Measurements from ENCODE around the gene EXOC3L4.
A peak's percentile ranks its signal among the peaks of the same experiment; 100 is the strongest.

The EXOC3L4 gene

DNA sequence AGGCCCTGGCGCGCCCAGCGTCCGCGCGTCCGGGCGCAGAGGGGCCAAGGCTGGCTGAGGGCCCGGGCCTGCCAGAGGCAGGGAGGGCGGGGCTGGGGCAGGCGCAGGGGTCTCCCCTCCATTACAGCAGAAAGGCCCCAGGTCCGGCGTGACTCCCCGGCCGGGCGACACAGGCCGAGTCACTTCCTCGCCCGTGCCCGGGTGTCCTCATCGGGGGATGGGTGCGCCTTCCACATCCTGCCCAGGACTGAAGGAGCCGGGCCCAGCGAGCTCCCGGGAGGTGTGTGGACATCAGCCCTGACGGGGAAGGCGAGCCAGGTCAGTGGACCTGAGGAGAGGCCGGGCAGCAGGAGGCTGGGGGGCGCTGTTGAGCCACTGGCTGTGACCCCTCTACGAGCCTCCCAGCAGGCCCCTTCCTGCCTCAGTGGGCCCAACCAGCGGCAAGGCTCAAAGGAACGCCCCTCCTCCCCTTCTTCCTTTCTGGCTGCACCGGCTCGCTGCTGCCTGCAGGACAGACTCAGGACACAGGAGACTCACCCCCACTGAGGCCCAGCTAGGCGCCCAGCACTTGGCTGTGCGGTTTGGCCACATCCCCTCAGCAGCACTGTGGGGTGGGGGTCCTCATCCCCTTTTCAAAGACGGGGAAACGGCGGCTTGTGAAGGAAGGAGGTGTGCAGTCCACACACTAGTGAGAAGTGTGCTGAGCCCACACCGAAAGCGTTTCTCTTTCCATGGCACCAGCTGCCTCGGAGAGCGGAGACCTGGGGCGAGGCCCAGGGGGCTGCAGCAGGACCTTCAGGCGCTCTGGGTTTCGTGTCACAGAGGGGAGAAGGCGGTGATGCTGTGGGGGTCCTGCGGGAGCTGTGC lies 29.3 kb downstream of the EXOC3L4 start:
- Mint-ChIP-seq H3K36me3 (ENCODE audit: low read depth) (no peaks in the 10 kb centered on the region), H3K4me3 (no peak overlapping the region), H3K27ac (no peak overlapping the region), H3K27me3 (ENCODE audit: low read depth) (peaks cover 32% of the 10 kb centered on the region), H3K9me3 (no peaks in the 10 kb centered on the region), H3K4me1 (ENCODE audit: low read depth) (peaks cover 2% of the 10 kb centered on the region)

DNA sequence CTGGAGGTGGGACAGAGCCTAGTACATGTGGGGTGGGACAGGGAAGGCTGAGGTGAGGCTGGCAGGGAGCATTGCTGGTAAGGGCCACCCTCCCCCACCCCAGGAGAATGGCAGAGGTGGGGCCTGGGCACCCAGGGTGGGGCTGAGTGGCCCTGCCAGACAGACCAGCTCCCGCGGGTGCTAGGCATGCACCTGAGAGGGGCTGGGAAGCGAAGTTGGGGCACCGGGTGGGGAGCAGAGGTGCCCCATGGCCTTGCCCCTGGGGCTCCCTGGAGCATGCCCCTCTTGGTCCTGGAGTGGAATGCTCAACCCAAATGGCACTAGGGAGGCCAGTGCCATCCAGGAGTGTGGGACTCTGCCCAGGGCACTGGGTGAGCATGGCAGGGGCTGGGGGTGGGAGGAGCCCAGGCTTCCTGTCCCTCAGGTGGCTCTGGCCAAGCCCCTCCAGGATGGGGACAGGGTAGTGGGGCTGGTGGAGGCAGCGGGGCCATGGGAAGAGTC lies 30.0 kb downstream of the EXOC3L4 start:
- no peaks in the 10 kb centered on the region for H3K36me3 Mint-ChIP-seq (ENCODE audit: low read depth)
- H3K27ac Mint-ChIP-seq: no peak overlapping the region
- H3K9me3 Mint-ChIP-seq: no peaks in the 10 kb centered on the region
- peaks cover 31% of the 10 kb centered on the region for H3K27me3 Mint-ChIP-seq (ENCODE audit: low read depth)
- H3K4me1 Mint-ChIP-seq (ENCODE audit: low read depth): peaks cover 2% of the 10 kb centered on the region
- H3K4me3 Mint-ChIP-seq: no peak overlapping the region

DNA sequence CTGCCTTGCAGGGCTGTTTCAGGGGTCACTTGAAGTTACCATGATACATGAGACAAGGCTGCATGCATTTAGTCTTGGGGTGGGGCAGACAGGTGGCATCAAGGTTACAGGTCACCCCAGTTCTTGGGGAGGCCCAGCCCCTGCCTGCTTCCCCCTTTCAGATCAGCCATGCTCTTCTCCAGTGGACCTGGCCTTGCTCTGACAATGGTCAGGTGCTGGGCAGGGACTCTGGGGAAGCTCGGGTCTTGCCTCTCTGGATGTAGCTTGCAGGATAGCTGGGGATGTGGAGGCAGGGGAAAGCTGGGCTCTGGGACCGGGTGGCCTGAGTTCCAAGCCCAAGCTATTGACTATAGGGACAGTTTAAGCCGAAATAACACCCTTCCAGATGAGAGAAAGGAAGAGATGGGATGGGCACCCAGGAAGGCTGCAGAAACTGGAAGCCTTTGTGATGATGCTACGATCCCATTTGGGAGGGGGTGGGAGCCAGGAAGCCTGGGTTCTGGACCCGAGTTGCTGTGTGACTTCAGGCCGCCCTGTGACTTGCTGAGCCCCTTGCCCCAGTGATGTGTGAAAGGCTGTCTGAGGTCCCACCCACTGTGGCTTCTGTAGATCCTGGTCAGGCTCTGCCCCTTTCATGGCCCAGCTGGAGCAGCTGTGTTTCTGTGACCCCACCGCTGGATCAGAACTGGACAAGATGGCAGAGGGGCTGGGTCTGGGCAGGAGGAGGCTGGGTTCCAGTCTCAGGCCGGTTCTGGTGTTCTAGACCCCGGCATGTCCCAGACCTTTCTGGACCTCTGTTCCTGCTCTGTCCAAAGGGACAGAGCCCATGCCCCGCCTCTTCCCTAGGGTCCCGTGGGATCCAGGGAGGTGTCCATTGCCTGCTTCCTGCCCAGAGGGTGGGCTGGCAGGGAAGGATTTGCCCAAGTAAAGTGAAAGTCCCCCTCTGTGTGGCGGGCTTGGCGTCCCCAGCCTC lies 30.9 kb downstream of the EXOC3L4 start:
- Mint-ChIP-seq H3K4me3 (no peak overlapping the region), H3K9me3 (no peaks in the 10 kb centered on the region), H3K27me3 (ENCODE audit: low read depth) (peaks cover 23% of the 10 kb centered on the region), H3K4me1 (ENCODE audit: low read depth) (peaks cover 2% of the 10 kb centered on the region), H3K36me3 (ENCODE audit: low read depth) (no peaks in the 10 kb centered on the region), H3K27ac (no peak overlapping the region)

DNA sequence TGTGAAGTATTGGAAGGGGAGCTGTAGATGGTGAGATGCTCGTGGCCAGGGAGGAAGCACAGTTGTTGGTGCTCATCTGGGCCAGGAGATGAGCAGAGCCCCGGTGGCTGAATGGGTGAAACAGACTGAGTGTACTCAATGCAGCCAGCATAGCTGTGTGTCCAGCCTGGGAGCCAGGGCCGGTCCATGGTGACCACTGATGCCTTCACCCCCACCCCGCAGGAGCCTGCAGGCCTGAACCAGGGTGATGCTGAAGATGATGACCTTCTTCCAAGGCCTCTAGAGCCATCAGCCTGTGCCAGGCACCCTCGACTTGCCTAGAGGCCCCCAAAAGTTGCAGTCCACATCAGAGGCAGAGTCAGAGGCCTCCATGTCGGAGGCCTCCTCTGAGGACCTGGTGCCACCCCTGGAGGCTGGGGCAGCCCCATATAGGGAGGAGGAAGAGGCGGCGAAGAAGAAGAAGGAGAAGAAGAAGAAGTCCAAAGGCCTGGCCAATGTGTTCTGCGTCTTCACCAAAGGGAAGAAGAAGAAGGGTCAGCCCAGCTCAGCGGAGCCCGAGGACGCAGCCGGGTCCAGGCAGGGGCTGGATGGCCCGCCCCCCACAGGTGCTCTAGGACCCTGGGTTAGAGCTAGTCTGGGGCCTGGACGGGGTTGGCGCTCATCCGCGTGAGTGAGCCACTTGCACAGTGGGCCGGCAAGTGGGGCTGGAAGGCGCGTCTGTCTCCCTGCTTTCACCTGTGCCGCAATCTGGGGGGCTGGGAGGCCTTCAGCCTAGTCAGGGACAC lies 31.8 kb downstream of the EXOC3L4 start:
- H3K36me3 Mint-ChIP-seq (ENCODE audit: low read depth): no peaks in the 10 kb centered on the region
- no peak overlapping the region for H3K4me3 Mint-ChIP-seq
- H3K27ac Mint-ChIP-seq: no peak overlapping the region
- H3K9me3 Mint-ChIP-seq: no peaks in the 10 kb centered on the region
- peaks cover 2% of the 10 kb centered on the region for H3K4me1 Mint-ChIP-seq (ENCODE audit: low read depth)
- H3K27me3 Mint-ChIP-seq (ENCODE audit: low read depth): peaks cover 16% of the 10 kb centered on the region

DNA sequence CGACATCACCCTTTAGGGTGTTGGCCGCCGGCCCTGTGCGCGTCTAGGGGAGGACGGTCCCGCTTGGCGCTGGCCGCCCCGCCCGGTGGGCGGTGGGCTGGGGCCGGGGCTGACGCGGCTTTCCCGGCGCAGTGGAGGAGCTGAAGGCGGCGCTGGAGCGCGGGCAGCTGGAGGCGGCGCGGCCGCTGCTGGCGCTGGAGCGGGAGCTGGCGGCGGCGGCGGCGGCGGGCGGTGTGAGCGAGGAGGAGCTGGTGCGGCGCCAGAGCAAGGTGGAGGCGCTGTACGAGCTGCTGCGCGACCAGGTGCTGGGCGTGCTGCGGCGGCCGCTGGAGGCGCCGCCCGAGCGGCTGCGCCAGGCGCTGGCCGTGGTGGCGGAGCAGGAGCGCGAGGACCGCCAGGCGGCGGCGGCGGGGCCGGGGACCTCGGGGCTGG lies 32.4 kb downstream of the EXOC3L4 start:
- Mint-ChIP-seq H3K4me3 (no peak overlapping the region), H3K36me3 (ENCODE audit: low read depth) (no peaks in the 10 kb centered on the region), H3K27me3 (ENCODE audit: low read depth) (peaks cover 11% of the 10 kb centered on the region), H3K9me3 (no peaks in the 10 kb centered on the region), H3K27ac (no peak overlapping the region), H3K4me1 (ENCODE audit: low read depth) (peaks cover 2% of the 10 kb centered on the region)

DNA sequence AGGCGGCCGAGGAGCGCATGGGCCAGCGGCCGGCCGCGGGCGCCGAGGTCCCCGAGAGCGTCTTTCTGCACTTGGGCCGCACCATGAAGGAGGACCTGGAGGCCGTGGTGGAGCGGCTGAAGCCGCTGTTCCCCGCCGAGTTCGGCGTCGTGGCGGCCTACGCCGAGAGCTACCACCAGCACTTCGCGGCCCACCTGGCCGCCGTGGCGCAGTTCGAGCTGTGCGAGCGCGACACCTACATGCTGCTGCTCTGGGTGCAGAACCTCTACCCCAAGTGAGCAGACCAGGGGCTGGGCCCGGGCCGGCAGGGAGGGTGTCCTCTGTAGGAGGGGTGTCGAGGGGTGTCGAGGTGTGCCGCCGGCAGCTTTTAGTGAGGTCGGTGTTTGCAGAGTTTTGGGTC lies 32.8 kb downstream of the EXOC3L4 start:
- no peak overlapping the region for H3K4me3 Mint-ChIP-seq
- no peak overlapping the region for H3K27ac Mint-ChIP-seq
- H3K27me3 Mint-ChIP-seq (ENCODE audit: low read depth): peaks cover 6% of the 10 kb centered on the region
- H3K4me1 Mint-ChIP-seq (ENCODE audit: low read depth): no peaks in the 10 kb centered on the region
- H3K36me3 Mint-ChIP-seq (ENCODE audit: low read depth): no peaks in the 10 kb centered on the region
- no peaks in the 10 kb centered on the region for H3K9me3 Mint-ChIP-seq

DNA sequence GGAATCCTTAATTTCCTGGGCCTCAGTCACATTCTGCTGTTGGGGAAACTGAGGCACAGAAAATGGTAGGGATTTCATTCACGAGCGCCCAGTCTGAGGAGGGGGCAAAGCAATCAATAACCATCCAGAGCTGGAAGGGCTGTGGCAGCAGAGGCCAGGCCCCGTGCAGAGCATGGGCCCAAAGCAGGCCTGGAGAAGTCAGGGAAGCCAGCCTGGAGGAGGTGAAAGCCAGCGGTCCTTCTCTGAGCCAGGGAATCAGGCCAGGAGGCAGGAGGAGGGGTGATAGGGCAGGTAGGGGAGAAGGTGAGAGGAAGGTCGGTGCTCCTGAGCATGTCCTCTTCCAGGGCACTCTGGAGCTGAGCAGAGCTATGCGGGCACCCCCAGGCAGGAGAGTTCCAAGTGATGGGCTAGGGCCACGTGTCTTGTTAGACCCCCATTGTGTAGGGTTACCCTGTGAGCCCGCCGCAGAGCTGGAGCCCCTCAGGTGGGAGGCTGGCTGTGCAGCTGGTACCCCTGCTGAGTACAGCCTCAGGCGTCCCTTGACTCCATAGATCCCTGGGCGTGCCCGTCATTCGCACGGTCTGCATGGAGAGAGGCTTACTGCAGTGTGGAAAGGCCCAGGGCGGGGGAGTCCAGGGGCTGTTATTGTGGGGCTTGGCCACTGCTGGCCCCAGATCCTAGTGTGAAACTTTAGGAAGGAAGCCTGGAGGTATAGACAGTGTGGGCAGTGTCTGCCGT lies 33.5 kb downstream of the EXOC3L4 start:
- Mint-ChIP-seq H3K9me3 (no peaks in the 10 kb centered on the region), H3K4me1 (ENCODE audit: low read depth) (no peaks in the 10 kb centered on the region), H3K4me3 (no peak overlapping the region), H3K36me3 (ENCODE audit: low read depth) (no peaks in the 10 kb centered on the region), H3K27me3 (ENCODE audit: low read depth) (peaks cover 6% of the 10 kb centered on the region), H3K27ac (no peak overlapping the region)

DNA sequence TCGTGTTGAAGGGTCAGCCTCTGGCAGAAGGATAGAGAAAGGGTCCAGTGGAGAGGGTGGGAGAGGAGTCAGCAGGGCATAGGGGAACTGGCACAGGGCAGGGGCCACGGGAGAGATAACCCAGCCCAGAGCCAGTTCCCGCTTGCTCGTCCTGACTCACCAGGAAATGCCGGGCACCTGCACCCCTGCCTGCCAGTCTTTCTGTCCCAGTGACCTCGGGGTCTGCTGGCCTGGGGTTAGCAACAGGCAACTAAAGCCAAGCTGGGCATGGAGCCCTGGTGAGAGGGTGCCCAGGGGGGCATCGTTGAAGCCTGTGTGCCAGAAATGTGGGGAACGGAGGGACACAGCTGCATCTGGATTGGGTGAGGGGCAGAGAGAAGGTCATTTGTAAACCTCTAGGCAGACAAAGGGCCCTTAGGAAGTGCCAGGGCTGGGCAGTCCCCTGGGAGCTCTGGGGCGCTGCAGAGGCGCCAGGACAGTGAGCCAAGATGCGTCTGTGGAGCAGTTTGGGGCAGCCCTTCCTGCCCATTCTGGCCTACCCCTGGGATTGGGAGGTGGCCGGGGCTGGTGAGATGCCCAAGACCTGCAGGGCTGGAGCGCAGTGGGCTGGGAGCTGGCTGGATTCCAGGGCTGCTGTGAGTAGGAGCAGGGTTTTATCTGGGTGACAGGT lies 34.2 kb downstream of the EXOC3L4 start:
- Mint-ChIP-seq H3K4me1 (ENCODE audit: low read depth) (no peaks in the 10 kb centered on the region), H3K27ac (no peak overlapping the region), H3K4me3 (no peak overlapping the region), H3K9me3 (no peaks in the 10 kb centered on the region), H3K27me3 (ENCODE audit: low read depth) (peaks cover 6% of the 10 kb centered on the region), H3K36me3 (ENCODE audit: low read depth) (no peaks in the 10 kb centered on the region)

DNA sequence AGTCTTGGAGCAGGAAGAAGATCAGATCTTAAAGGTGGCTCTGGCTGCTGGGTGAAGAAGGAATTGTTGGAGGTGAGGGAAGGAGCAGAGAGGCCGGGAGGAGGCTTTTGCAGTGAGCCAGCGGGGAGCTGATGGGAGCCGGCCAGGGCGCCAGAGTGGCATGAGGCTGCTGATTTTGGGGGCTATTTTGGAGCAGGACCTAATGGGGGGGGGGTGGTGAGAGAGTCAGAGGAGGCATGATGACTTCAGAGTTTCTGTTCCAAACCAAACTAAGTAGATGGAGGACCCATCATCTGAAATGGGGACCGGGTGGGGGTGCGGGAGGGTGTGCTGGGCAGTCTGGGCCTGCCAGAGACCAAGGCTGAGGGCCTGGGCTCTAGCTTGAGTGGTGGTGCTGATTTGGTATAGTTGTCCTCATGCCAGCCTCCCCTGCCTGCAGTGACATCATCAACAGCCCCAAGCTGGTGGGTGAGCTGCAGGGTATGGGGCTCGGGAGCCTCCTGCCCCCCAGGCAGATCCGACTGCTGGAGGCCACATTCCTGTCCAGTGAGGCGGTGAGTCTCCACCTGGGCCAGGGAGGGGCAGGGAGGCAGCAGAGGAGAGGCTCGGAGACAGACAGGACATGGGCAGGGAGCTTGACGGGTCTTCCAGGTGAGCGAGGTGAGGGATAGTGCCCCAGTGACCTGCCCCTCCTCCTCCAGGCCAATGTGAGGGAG lies 34.9 kb downstream of the EXOC3L4 start:
- Mint-ChIP-seq H3K4me3 (no peak overlapping the region), H3K4me1 (ENCODE audit: low read depth) (no peaks in the 10 kb centered on the region), H3K36me3 (ENCODE audit: low read depth) (no peaks in the 10 kb centered on the region), H3K9me3 (no peaks in the 10 kb centered on the region), H3K27me3 (ENCODE audit: low read depth) (no peaks in the 10 kb centered on the region), H3K27ac (no peak overlapping the region)

DNA sequence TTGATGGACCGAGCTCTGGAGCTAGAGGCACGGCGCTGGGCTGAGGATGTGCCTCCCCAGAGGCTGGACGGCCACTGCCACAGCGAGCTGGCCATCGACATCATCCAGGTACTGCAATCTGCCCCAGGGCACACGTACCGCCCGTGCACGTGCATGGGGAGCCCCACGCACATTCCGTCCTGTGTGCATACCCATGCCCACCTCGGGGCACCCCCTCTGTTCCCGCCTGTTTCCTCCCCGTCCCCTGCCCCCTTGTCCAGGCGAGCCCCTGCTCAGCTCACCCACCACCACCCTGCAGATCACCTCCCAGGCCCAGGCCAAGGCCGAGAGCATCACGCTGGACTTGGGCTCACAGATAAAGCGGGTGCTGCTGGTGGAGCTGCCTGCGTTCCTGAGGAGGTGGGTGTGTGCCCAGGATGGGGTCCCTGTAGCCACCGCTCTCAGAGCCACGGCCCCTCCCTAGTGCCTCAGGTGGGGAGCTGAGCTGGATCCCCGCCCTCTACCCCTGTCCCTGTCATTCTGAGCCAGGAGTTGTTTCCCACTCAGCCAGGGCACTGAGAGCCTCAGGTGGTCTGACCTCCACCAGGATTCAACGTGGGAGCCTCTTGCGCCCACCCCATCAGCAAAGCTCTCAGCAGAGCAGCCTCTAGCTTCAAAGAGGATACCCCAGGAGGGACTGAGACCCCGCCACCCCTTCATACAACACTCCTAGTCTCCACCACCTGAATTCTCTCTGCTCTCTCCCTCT lies 35.7 kb downstream of the EXOC3L4 start:
- Mint-ChIP-seq H3K9me3 (no peaks in the 10 kb centered on the region), H3K27ac (peak overlapping the region; percentile 67), H3K4me3 (no peak overlapping the region), H3K4me1 (ENCODE audit: low read depth) (no peaks in the 10 kb centered on the region), H3K36me3 (ENCODE audit: low read depth) (no peaks in the 10 kb centered on the region), H3K27me3 (ENCODE audit: low read depth) (no peaks in the 10 kb centered on the region)

DNA sequence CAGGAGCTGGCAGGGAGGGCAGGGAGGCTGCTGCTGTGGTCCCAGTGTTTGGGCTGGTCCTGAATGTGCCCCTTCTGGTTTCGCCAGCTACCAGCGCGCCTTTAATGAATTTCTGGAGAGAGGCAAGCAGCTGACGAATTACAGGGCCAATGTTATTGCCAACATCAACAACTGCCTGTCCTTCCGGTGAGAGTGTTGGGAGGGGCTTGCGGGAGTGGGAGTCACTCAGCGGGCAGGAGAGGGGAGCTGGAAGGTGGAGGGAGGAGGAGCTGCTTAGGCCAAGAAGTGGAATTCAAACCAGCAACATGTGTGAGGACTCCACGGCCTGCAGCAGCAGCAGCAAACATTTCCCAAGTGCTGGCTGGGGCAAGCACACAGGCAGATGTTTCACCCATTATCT lies 36.4 kb downstream of the EXOC3L4 start:
- H3K27me3 Mint-ChIP-seq (ENCODE audit: low read depth): no peaks in the 10 kb centered on the region
- H3K36me3 Mint-ChIP-seq (ENCODE audit: low read depth): no peaks in the 10 kb centered on the region
- no peak overlapping the region for H3K4me3 Mint-ChIP-seq
- H3K9me3 Mint-ChIP-seq: no peaks in the 10 kb centered on the region
- H3K27ac Mint-ChIP-seq: no peak overlapping the region
- no peaks in the 10 kb centered on the region for H3K4me1 Mint-ChIP-seq (ENCODE audit: low read depth)

DNA sequence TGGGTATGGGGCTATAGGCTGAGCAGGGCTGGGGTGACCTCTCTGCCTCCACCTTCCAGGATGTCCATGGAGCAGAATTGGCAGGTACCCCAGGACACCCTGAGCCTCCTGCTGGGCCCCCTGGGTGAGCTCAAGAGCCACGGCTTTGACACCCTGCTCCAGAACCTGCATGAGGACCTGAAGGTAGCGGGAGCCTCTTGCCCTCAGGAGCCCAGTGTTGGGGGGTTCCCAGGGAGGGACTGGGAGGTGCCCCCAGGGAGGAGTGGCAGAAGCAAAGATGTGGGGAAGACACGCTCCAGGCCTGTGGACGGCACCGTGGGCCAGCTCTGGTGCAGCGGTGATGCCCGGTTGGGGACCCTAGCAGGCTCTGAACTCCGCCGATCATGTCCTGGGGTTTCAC lies 37.1 kb downstream of the EXOC3L4 start:
- Mint-ChIP-seq H3K4me1 (ENCODE audit: low read depth) (no peaks in the 10 kb centered on the region), H3K36me3 (ENCODE audit: low read depth) (no peaks in the 10 kb centered on the region), H3K9me3 (no peaks in the 10 kb centered on the region), H3K4me3 (no peak overlapping the region), H3K27me3 (ENCODE audit: low read depth) (no peaks in the 10 kb centered on the region), H3K27ac (no peak overlapping the region)
